OCI-LY3 (cell line): ENCODE data around the gene MAMDC4.
A peak's percentile ranks its signal among the peaks of the same experiment; 100 is the strongest.
"Not testable (repeated sequence)": the region's sequence is repeated elsewhere in the genome, so short reads cannot be mapped to it uniquely, and the experiment has no call there.

ENCODE experiments used
- H2AFZ ChIP-seq: fragments of 200-600, 300-600 bp; shearing (Covaris generic); 2 replicates; pipeline ENCODE4 v1.6.0; 2014; ENCODE audit warnings: antibody characterized with exemption, low read depth, low read length
- H3K27ac ChIP-seq: fragments of 200-600, 300-600 bp; sonication (generic); 2 replicates; pipeline ENCODE4 v1.5.1; 2014; ENCODE audit warnings: mild to moderate bottlenecking, low read length, moderate library complexity, mixed read lengths
- H3K27me3 ChIP-seq: fragments of 200-600, 300-600 bp; sonication (generic); 2 replicates; pipeline ENCODE4 v1.6.1; 2014; ENCODE audit warnings: low read depth, low read length, mixed read lengths
- H3K36me3 ChIP-seq: fragments of 200-600, 300-600 bp; sonication (generic); replicated peaks from 2 replicates; pipeline ENCODE3; 2014; ENCODE audit warnings: low read depth, low read length, mixed read lengths
- H3K4me1 ChIP-seq: fragments of 300-600, 200-600 bp; sonication (generic); 2 replicates; pipeline ENCODE4 v1.6.1; 2014; ENCODE audit warnings: low read length, mixed read lengths
- H3K4me2 ChIP-seq: fragments of 200-600, 300-600 bp; sonication (generic); 2 replicates; pipeline ENCODE4 v1.6.1; 2014; ENCODE audit warnings: low read length, mixed read lengths
- H3K4me3 ChIP-seq: fragments of 300-600, 200-600 bp; sonication (generic); 2 replicates; pipeline ENCODE4 v1.5.1; 2014; ENCODE audit warnings: antibody characterized with exemption, mild to moderate bottlenecking, low read length, moderate library complexity
- H3K79me2 ChIP-seq: fragments of 300-600, 200-600 bp; shearing (Covaris generic); 2 replicates; pipeline ENCODE4 v1.6.1; 2014; ENCODE audit warnings: mild to moderate bottlenecking, low read length, mixed read lengths
- H3K9ac ChIP-seq: fragments of 300-600, 200-600 bp; shearing (Covaris generic); 2 replicates; pipeline ENCODE4 v1.6.0; 2014; ENCODE audit warnings: mild to moderate bottlenecking, low read length, moderate library complexity
- H3K9me3 ChIP-seq: fragments of 200-600, 300-600 bp; shearing (Covaris generic); 2 replicates; pipeline ENCODE4 v1.6.1; 2014; ENCODE audit warnings: low read length, mixed read lengths; ENCODE audit not compliant: insufficient read depth
- H4K20me1 ChIP-seq: fragments of 200-600, 300-600 bp; sonication (generic); 2 replicates; pipeline ENCODE4 v1.6.1; 2016; ENCODE audit warnings: low read length, mixed read lengths; ENCODE audit not compliant: insufficient read depth
- EZH2phosphoT487 ChIP-seq: fragments of 200-600 bp; shearing (Covaris generic); IDR thresholded peaks from 2 replicates; pipeline ENCODE4 v1.6.1; 2018; ENCODE audit warnings: antibody characterized with exemption, mixed run types, low read depth
- TF ChIP-seq, protein P1 (sequence below): fragments of 200-600, 300-600 bp; sonication (generic); IDR thresholded peaks from 2 replicates; pipeline ENCODE4 v1.5.1; 2014; ENCODE audit warnings: antibody characterized with exemption, low read length, low read depth

The MAMDC4 gene

DNA sequence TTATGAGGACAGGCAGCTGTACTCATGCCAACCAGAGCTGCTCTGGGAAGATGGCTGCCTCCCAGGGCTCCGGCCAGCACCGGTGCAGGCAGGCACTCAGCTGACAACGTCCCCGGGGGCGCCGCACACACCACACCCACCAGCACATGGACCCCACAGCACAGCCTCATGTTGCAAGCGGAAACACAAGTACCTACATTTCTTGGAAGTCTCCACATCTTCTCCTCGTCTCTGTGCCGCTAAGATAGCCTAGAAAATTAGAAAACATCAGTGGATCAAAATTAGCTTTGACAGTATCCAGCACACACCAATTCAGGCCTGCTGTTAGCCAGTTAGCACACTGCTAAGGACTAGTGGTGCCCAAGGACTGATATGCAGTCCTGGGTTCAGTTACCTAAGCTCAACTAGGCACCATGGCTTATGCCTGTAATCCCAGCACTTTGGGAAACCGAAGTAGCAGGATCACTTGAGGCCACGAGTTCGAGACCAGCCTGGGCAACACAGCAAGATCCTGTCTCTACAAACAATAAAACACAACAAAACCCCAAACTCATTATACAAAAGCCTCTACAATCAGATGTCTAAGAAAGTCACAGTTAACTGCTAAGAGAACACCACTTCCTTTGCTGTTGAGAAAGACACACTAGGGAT, 11.6 kb downstream of the MAMDC4 start:
- H3K4me3 ChIP-seq = no peak overlapping the region
- peaks cover 27% of the 10 kb centered on the region for H3K79me2 ChIP-seq
- H3K4me2 ChIP-seq = no peak overlapping the region
- peaks cover 5% of the 10 kb centered on the region; the same call in 1 of the 2 replicates for H3K9me3 ChIP-seq
- H3K4me1 ChIP-seq = peaks cover 8% of the 10 kb centered on the region; the same call in 1 of the 2 replicates
- peaks cover 4% of the 10 kb centered on the region; the same call in 1 of the 2 replicates for H4K20me1 ChIP-seq
- peaks cover 34% of the 10 kb centered on the region for H3K36me3 ChIP-seq
- no peaks in the 10 kb centered on the region for H3K27me3 ChIP-seq
- no peak overlapping the region for H2AFZ ChIP-seq
- H3K27ac ChIP-seq = no peak overlapping the region
- TF ChIP-seq, protein P1, sequence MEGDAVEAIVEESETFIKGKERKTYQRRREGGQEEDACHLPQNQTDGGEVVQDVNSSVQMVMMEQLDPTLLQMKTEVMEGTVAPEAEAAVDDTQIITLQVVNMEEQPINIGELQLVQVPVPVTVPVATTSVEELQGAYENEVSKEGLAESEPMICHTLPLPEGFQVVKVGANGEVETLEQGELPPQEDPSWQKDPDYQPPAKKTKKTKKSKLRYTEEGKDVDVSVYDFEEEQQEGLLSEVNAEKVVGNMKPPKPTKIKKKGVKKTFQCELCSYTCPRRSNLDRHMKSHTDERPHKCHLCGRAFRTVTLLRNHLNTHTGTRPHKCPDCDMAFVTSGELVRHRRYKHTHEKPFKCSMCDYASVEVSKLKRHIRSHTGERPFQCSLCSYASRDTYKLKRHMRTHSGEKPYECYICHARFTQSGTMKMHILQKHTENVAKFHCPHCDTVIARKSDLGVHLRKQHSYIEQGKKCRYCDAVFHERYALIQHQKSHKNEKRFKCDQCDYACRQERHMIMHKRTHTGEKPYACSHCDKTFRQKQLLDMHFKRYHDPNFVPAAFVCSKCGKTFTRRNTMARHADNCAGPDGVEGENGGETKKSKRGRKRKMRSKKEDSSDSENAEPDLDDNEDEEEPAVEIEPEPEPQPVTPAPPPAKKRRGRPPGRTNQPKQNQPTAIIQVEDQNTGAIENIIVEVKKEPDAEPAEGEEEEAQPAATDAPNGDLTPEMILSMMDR = no peak
- no peak for TF ChIP-seq EZH2phosphoT487
- H3K9ac ChIP-seq = no peak overlapping the region

DNA sequence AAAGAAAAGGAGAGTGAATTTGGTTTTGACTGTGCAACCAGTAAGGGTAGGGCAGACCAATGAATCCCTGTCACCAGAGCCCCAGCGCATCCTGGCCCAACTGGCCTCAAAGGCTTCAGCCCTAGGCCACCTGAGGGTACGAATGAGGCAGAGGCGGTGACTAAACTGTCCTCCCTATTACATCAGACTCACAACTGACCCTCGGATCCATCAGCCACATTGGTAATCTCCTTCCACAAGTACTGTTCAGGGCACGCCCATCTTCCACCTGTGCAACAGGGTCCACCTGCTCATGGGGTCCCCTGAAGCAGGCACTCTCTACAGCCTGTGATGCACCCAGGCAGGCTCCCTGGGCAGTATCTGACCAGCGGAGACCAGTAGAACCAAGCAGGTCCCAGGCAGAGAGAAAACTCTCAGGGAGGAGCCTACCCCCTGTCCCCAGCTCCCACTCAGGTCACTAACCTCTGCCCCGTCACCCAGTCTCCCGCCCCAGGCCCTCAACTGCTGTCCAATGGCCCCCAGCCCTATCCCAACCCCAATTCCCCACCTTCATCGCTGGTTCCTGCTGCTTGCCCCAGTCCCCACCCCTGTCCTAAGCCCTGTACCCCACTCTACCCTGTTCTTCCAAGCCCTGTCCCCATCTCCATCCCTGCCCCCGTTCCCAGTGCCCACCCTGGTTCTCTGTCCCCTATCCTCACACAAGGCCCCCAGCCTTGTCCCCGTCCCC, 13.1 kb downstream of the MAMDC4 start:
- Histone ChIP-seq H3K4me3 (peak overlapping the region; percentile 97), H3K4me2 (peak overlapping the region; percentile 82), H3K9ac (peak overlapping the region; percentile 93), H3K36me3 (peaks cover 34% of the 10 kb centered on the region), H4K20me1 (peaks cover 4% of the 10 kb centered on the region; the same call in 1 of the 2 replicates), H3K27ac (no peak overlapping the region), H3K27me3 (no peaks in the 10 kb centered on the region), H3K79me2 (peaks cover 27% of the 10 kb centered on the region), H3K4me1 (peaks cover 8% of the 10 kb centered on the region; the same call in 1 of the 2 replicates), H3K9me3 (peaks cover 5% of the 10 kb centered on the region; the same call in 1 of the 2 replicates), H2AFZ (no peak overlapping the region)
- no peak for TF ChIP-seq EZH2phosphoT487
- TF ChIP-seq, protein P1 = no peak

DNA sequence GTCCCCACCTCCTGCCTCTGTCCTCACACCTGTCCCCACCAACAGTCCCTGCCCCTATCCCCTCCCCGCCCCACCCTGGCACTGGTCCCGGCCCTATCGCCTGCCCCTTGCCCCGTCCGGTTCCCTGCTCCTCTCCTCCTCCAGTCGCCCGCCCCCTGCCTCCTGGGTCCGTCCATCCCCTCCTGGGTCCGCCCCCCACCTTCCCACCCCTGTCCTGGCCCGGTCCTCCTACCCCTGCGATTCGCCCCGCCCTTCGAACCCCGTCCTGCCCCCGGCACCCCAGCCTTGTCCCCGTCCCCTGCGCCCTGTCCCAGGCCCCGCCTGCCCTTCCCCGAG, 13.6 kb downstream of the MAMDC4 start:
- H3K4me3 ChIP-seq = peak overlapping the region; percentile 97
- peak overlapping the region; percentile 93 for H3K9ac ChIP-seq
- peak overlapping the region; percentile 82 for H3K4me2 ChIP-seq
- peaks cover 27% of the 10 kb centered on the region for H3K79me2 ChIP-seq
- TF ChIP-seq, protein P1 = no peak
- no peak for TF ChIP-seq EZH2phosphoT487
- H4K20me1 ChIP-seq = peaks cover 4% of the 10 kb centered on the region; the same call in 1 of the 2 replicates
- peak overlapping the region; percentile 54; the same call in 1 of the 2 replicates for H3K27ac ChIP-seq
- H3K36me3 ChIP-seq = peaks cover 34% of the 10 kb centered on the region
- peaks cover 8% of the 10 kb centered on the region; the same call in 1 of the 2 replicates for H3K4me1 ChIP-seq
- no peaks in the 10 kb centered on the region for H3K27me3 ChIP-seq
- H2AFZ ChIP-seq = no peak overlapping the region; the same call in 1 of the 2 replicates
- peaks cover 5% of the 10 kb centered on the region; the same call in 1 of the 2 replicates for H3K9me3 ChIP-seq

DNA sequence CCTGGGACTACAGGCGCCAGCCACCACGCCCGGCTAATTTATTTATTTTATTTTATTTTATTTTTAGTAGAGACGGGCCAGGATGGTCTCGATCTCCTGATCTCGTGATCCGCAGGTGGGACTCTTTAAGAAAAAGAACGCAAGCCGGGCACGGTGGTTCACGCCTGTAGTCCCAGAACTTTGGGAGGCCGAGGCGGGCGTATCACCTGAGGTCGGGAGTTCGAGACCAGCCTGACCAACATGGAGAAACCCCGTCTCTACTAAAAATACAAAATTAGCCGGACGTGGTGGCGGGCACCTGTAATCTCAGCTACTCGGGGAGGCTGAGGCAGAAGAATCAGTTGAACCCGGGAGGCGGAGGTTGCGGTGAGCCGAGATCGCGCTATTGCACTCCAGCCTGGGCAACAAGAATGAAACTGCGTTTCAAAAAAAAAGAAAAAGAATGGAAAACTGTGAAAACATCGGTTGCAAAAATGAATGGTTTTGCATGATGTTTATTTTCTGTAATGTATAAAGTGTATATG, 14.8 kb downstream of the MAMDC4 start:
- peak overlapping the region; percentile 53; the same call in 1 of the 2 replicates for H3K9ac ChIP-seq
- not testable (repeated sequence) for H3K27ac ChIP-seq

More for the DNA sequence above, 14.8 kb downstream of the MAMDC4 start:
- H4K20me1 ChIP-seq, H3K4me1 ChIP-seq, H2AFZ ChIP-seq, H3K9me3 ChIP-seq, H3K27me3 ChIP-seq: not testable (repeated sequence)
- H3K4me3 ChIP-seq = peak overlapping the region; percentile 97
- H3K36me3 ChIP-seq = peaks cover 30% of the 10 kb centered on the region
- peaks cover 27% of the 10 kb centered on the region for H3K79me2 ChIP-seq
- H3K4me2 ChIP-seq = peak overlapping the region; percentile 58
